ENCODE results near the gene TAF5L.
"Not testable (repeated sequence)": the region's sequence is repeated elsewhere in the genome, so short reads cannot be mapped to it uniquely, and the experiment has no call there.

TAF5L gene

DNA sequence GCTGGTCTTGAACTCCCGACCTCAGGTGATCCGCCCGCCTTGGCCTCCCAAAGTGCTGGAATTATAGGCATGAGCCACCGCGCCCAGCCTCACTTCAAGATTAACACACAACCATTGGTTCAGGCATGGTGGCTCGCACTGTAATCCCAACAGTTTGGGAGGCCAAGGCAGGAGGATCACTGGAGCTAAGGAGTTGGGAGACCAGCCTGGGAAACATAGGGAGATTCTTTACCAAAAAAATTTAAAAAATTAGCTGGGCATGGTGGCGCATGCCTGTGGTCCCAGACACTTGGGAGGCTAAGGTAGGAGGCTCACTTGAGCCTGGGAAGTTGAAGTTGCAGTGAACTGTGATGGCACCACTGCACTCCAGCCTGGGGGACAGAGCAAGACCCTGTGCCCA, 30.0 kb downstream of the TAF5L start:
- H4K91ac ChIP-seq (ENCODE audit: low read depth, low read length); H3K14ac ChIP-seq (ENCODE audit: low read length); H2AK5ac ChIP-seq (ENCODE audit: low read length); H3K27me3 ChIP-seq (ENCODE audit: insufficient read depth, low read length); H2BK5ac ChIP-seq (ENCODE audit: low read depth, low read length, poor library complexity); H3K79me1 ChIP-seq (ENCODE audit: low read length); H3K9me3 ChIP-seq (ENCODE audit: insufficient read depth, low read depth, low read length); H3K23ac ChIP-seq (ENCODE audit: low read length); H3K4me1 ChIP-seq (ENCODE audit: control insufficient read depth in 1 of 2, insufficient read depth in 2 of 2, low read length in 2 of 2); H3K79me2 ChIP-seq (ENCODE audit: control insufficient read depth, insufficient read depth, low read length, poor library complexity); H2BK12ac ChIP-seq (ENCODE audit: low read length); H3K4me3 ChIP-seq (ENCODE audit: low read depth, low read length); H3K9ac ChIP-seq (ENCODE audit: low read length); H3K18ac ChIP-seq (ENCODE audit: low read length); H2BK120ac ChIP-seq (ENCODE audit: insufficient read depth, low read length, poor library complexity); H4K12ac ChIP-seq (ENCODE audit: low read depth, low read length); H2AFZ ChIP-seq (ENCODE audit: insufficient read depth, low read length, poor library complexity); H3K4me2 ChIP-seq (ENCODE audit: low read length); H3K27ac ChIP-seq (ENCODE audit: low read depth, low read length); H3K4ac ChIP-seq (ENCODE audit: low read depth, low read length); H4K8ac ChIP-seq (ENCODE audit: low read depth, low read length): not testable (repeated sequence)
- WGBS (ENCODE audit: extremely low coverage, insufficient coverage, insufficient read length) = no CpG with 5 or more reads among the region's 7 CpGs
- peak; percentile 87 to 88 for DNase-seq
- H3K36me3 ChIP-seq (ENCODE audit: control insufficient read depth in 1 of 2, insufficient read depth in 2 of 2, low read length in 2 of 2) = peaks cover 14 to 23% of the 10 kb centered on the region in 2 experiments

GRCh38 chr1:229594227-229595008, 31.5 kb downstream of the TAF5L start:
- no peak overlapping the region for H3K14ac ChIP-seq (ENCODE audit: low read length)
- no peak overlapping the region for H4K12ac ChIP-seq (ENCODE audit: low read depth, low read length)
- no peak overlapping the region for H4K8ac ChIP-seq (ENCODE audit: low read depth, low read length)
- no CpG with 5 or more reads among the region's 34 CpGs for WGBS (ENCODE audit: extremely low coverage, insufficient coverage, insufficient read length)
- peaks cover 3% of the 10 kb centered on the region for H3K9me3 ChIP-seq (ENCODE audit: insufficient read depth, low read depth, low read length)
- no peak overlapping the region for H4K91ac ChIP-seq (ENCODE audit: low read depth, low read length)
- peaks cover 14 to 23% of the 10 kb centered on the region in 2 experiments for H3K36me3 ChIP-seq (ENCODE audit: control insufficient read depth in 1 of 2, insufficient read depth in 2 of 2, low read length in 2 of 2)
- H3K27ac ChIP-seq (ENCODE audit: low read depth, low read length) = no peak overlapping the region
- H2BK12ac ChIP-seq (ENCODE audit: low read length) = no peak overlapping the region
- H3K27me3 ChIP-seq (ENCODE audit: insufficient read depth, low read length) = no peaks in the 10 kb centered on the region
- H3K4me2 ChIP-seq (ENCODE audit: low read length) = no peak overlapping the region
- H3K4ac ChIP-seq (ENCODE audit: low read depth, low read length) = no peak overlapping the region
- no peak overlapping the region for H2AK5ac ChIP-seq (ENCODE audit: low read length)
- H2AFZ ChIP-seq (ENCODE audit: insufficient read depth, low read length, poor library complexity) = no peak overlapping the region
- no peaks in the 10 kb centered on the region for H3K4me1 ChIP-seq (ENCODE audit: control insufficient read depth in 1 of 2, insufficient read depth in 2 of 2, low read length in 2 of 2)
- no peak overlapping the region for H2BK120ac ChIP-seq (ENCODE audit: insufficient read depth, low read length, poor library complexity)
- H2BK5ac ChIP-seq (ENCODE audit: low read depth, low read length, poor library complexity) = no peak overlapping the region
- H3K79me2 ChIP-seq (ENCODE audit: control insufficient read depth, insufficient read depth, low read length, poor library complexity) = no peaks in the 10 kb centered on the region
- no peaks in the 10 kb centered on the region for H3K79me1 ChIP-seq (ENCODE audit: low read length)
- H3K18ac ChIP-seq (ENCODE audit: low read length) = no peak overlapping the region
- no peak overlapping the region for H3K9ac ChIP-seq (ENCODE audit: low read length)
- no peak overlapping the region for H3K4me3 ChIP-seq (ENCODE audit: low read depth, low read length)
- no peak overlapping the region for H3K23ac ChIP-seq (ENCODE audit: low read length)
- no peak for DNase-seq

- Histone ChIP-seq H3K27me3 (ENCODE audit: insufficient read depth, low read length) (no peaks in the 10 kb centered on the region), H4K8ac (ENCODE audit: low read depth, low read length) (no peak overlapping the region), H3K23ac (ENCODE audit: low read length) (no peak overlapping the region), H3K4ac (ENCODE audit: low read depth, low read length) (no peak overlapping the region), H3K4me2 (ENCODE audit: low read length) (no peak overlapping the region), H4K91ac (ENCODE audit: low read depth, low read length) (no peak overlapping the region), H3K18ac (ENCODE audit: low read length) (no peak overlapping the region), H3K79me2 (ENCODE audit: control insufficient read depth, insufficient read depth, low read length, poor library complexity) (no peaks in the 10 kb centered on the region), H4K12ac (ENCODE audit: low read depth, low read length) (no peak overlapping the region), H3K79me1 (ENCODE audit: low read length) (no peaks in the 10 kb centered on the region), H3K27ac (ENCODE audit: low read depth, low read length) (no peak overlapping the region), H2BK12ac (ENCODE audit: low read length) (no peak overlapping the region), H3K9ac (ENCODE audit: low read length) (no peak overlapping the region), H3K9me3 (ENCODE audit: insufficient read depth, low read depth, low read length) (peaks cover 3% of the 10 kb centered on the region), H3K14ac (ENCODE audit: low read length) (no peak overlapping the region), H2AK5ac (ENCODE audit: low read length) (no peak overlapping the region), H3K36me3 (ENCODE audit: control insufficient read depth in 1 of 2, insufficient read depth in 2 of 2, low read length in 2 of 2) (peaks cover 14 to 23% of the 10 kb centered on the region in 2 experiments), H3K4me1 (ENCODE audit: control insufficient read depth in 1 of 2, insufficient read depth in 2 of 2, low read length in 2 of 2) (no peaks in the 10 kb centered on the region), H2AFZ (ENCODE audit: insufficient read depth, low read length, poor library complexity) (no peak overlapping the region), H3K4me3 (ENCODE audit: low read depth, low read length) (no peak overlapping the region), H2BK120ac (ENCODE audit: insufficient read depth, low read length, poor library complexity) (no peak overlapping the region), H2BK5ac (ENCODE audit: low read depth, low read length, poor library complexity) (no peak overlapping the region)
- no peak for DNase-seq
- WGBS (ENCODE audit: extremely low coverage, insufficient coverage, insufficient read length) = no CpG with 5 or more reads among the region's 12 CpGs
These were observed 32.1 kb downstream of the TAF5L start for GRCh38 chr1:229593800-229594199.

DNA sequence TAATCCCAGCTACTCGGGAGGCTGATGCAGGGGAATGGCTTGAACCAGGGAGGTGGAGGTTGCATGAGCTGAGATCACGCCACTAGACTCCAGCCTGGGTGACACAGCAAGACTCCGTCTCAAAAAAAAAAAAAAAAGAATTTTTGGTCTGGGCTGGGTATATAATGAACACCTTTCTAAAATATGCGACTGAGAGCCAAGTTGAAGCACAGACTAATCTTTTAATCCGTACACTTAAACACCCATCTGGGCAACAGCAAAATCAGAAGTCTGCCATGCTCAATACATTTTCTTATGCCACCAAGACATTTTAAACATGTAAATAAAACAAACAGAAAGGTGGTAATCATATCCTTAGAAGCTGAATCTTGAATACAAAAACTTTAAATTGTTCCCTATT, 35.8 kb downstream of the TAF5L start:
- Histone ChIP-seq H4K91ac (ENCODE audit: low read depth, low read length) (no peak overlapping the region), H3K14ac (ENCODE audit: low read length) (no peak overlapping the region), H4K8ac (ENCODE audit: low read depth, low read length) (no peak overlapping the region), H2BK12ac (ENCODE audit: low read length) (no peak overlapping the region), H3K4ac (ENCODE audit: low read depth, low read length) (no peak overlapping the region), H3K27ac (ENCODE audit: low read depth, low read length) (no peak overlapping the region), H2BK5ac (ENCODE audit: low read depth, low read length, poor library complexity) (no peak overlapping the region), H2BK120ac (ENCODE audit: insufficient read depth, low read length, poor library complexity) (no peak overlapping the region), H2AFZ (ENCODE audit: insufficient read depth, low read length, poor library complexity) (no peak overlapping the region), H3K9me3 (ENCODE audit: insufficient read depth, low read depth, low read length) (peaks cover 3% of the 10 kb centered on the region), H3K4me1 (ENCODE audit: control insufficient read depth in 1 of 2, insufficient read depth in 2 of 2, low read length in 2 of 2) (no peaks in the 10 kb centered on the region), H3K18ac (ENCODE audit: low read length) (no peak overlapping the region), H4K12ac (ENCODE audit: low read depth, low read length) (no peak overlapping the region), H3K9ac (ENCODE audit: low read length) (no peak overlapping the region), H3K79me2 (ENCODE audit: control insufficient read depth, insufficient read depth, low read length, poor library complexity) (no peaks in the 10 kb centered on the region), H2AK5ac (ENCODE audit: low read length) (no peak overlapping the region), H3K79me1 (ENCODE audit: low read length) (no peaks in the 10 kb centered on the region), H3K4me3 (ENCODE audit: low read depth, low read length) (no peak overlapping the region), H3K23ac (ENCODE audit: low read length) (no peak overlapping the region), H3K36me3 (ENCODE audit: control insufficient read depth in 1 of 2, insufficient read depth in 2 of 2, low read length in 2 of 2) (peaks cover 13 to 16% of the 10 kb centered on the region in 2 experiments), H3K4me2 (ENCODE audit: low read length) (no peak overlapping the region), H3K27me3 (ENCODE audit: insufficient read depth, low read length) (no peaks in the 10 kb centered on the region)
- WGBS (ENCODE audit: extremely low coverage, insufficient coverage, insufficient read length) = no CpG with 5 or more reads among the region's 5 CpGs
- DNase-seq = no peak
